Activated naive CD4-positive, alpha-beta T cell treated with anti-CD3 and anti-CD28 coated beads, Interleukin-2, amount 50 U/mL, for 72 hours (primary cell): Measurements from ENCODE around the gene VPREB3. TPM values are rescaled to one million over a fixed set of nuclear protein-coding genes. Genes with fewer than 3 reads are reported as not detected.
A peak's percentile ranks its signal among the peaks of the same experiment; 100 is the strongest.
"Not testable (repeated sequence)": the region's sequence is repeated elsewhere in the genome, so short reads cannot be mapped to it uniquely, and the experiment has no call there.

Experiments
- ATAC-seq, 2 donors: fragments of 150-1000 bp; cut with Tn5 transposase; 2 replicates each; pipeline ENCODE4 v1.10.0; 2021; ENCODE audit warnings: mild to moderate bottlenecking in 2 of 2, moderate library complexity in 2 of 2
- DNase-seq, 2 donors: peaks; one replicate each; pipeline ENCODE4 v3.0.0; 2021 to 2022; ENCODE audit warnings: low spot score in 2 of 2
- H3K27ac Mint-ChIP-seq, 2 donors: one replicate each; pipeline ENCODE4 v1.8.0; 2022; ENCODE audit warnings: mild to moderate bottlenecking in 2 of 2, mixed read lengths in 2 of 2
- H3K36me3 Mint-ChIP-seq, 2 donors: one replicate each; pipeline ENCODE4 v1.8.0; 2022; ENCODE audit warnings: mixed read lengths in 2 of 2
- H3K9me3 Mint-ChIP-seq, 2 donors: one replicate each; pipeline ENCODE4 v1.8.0; 2022; ENCODE audit warnings: mixed read lengths in 2 of 2
- total RNA-seq, 2 donors: library from RNA; stranded (reverse); gene quantifications; one replicate each; pipeline ENCODE4 v1.2.3, GENCODE V29; 2022

VPREB3 gene
- total RNA-seq, 2 donors from 2014 or later: 0.52 to 0.60 TPM

GRCh38 chr22:23755711-23756110 is 1.5 kb upstream of the VPREB3 start:
- Mint-ChIP-seq H3K36me3 (no peaks in the 10 kb centered on the region), H3K9me3 (no peaks in the 10 kb centered on the region), H3K27ac (no peak overlapping the region)
- ATAC-seq (no peak), DNase-seq (no peak)

- H3K36me3 Mint-ChIP-seq: no peaks in the 10 kb centered on the region
- no peaks in the 10 kb centered on the region for H3K9me3 Mint-ChIP-seq
- ATAC-seq (no peak), DNase-seq (no peak)
- H3K27ac Mint-ChIP-seq: no peak overlapping the region
Measured at GRCh38 chr22:23754980-23755636, 883 bp upstream of the VPREB3 start.

DNA sequence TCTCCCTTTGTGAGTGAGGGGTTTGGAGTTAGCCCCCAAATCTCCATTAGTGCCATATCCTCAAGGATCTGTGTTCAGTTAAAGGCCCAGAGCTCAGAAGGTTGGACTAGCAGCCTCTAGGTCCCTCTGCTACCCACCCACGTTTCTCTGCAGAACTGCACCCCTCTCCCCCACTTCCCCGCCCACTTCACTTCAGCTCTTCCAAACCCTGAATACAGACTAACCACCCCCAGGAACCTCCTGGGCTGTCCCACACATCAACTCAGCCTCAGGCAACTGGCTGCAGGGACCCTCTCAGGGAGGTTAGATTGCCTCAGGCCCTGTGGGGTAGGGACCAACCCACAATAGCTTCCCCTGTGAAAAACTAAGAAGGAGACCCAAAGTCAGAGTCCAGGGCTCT is 840 bp downstream of the VPREB3 start:
- no peaks in the 10 kb centered on the region for H3K9me3 Mint-ChIP-seq
- no peaks in the 10 kb centered on the region for H3K36me3 Mint-ChIP-seq
- H3K27ac Mint-ChIP-seq: no peak overlapping the region
- DNase-seq (no peak), ATAC-seq (no peak)

GRCh38 chr22:23752750-23753149 is 1.5 kb downstream of the VPREB3 start:
- DNase-seq: no peak
- no peak for ATAC-seq
- Mint-ChIP-seq H3K27ac (no peak overlapping the region), H3K36me3 (no peaks in the 10 kb centered on the region), H3K9me3 (no peaks in the 10 kb centered on the region)

GRCh38 chr22:23752090-23752691 is 2.0 kb downstream of the VPREB3 start:
- Mint-ChIP-seq H3K36me3 (no peaks in the 10 kb centered on the region), H3K9me3 (no peaks in the 10 kb centered on the region), H3K27ac (peak overlapping the region in 1 of 2 donors; percentile 24)
- no peak for ATAC-seq
- DNase-seq: no peak

- no peak for DNase-seq
- H3K27ac Mint-ChIP-seq: peak overlapping the region in 1 of 2 donors; percentile 68
- no peak for ATAC-seq
Measured at GRCh38 chr22:23751441-23751996, 2.7 kb downstream of the VPREB3 start.

DNA sequence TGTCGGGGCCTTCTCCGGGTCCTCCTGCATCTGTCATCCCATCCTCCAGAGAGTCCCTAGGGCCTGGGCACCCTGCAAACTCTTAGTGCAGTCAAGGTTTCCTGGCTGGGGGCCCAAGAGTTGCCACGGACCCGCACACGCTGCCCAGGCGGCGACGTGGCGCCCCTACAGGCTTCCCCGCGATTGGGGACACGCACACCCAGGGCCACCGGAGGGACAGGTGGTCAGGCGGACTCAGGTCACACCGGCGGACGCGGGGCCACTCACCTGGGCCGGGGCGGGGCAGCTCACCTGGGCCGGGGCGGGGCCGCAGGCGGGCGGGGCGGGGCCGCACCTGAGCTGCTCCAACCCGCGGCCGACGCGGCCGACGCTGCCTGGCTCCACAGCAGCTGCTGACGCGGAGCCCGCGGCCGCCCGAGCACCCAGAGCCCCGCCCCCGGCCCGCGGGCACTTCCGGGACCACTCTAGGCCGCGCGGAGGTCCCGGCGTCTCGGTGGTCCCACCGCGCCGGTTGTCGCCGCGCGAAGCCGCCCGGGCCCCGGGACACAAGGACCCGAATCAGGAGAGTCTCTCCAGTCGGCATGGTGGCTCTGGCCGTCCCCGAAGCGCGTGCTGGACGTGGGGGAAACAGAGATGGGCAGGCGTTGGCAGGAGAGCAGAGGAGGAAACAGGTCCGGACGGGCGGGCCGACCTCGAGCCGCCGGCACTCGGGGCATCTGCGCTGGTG is 3.3 kb downstream of the VPREB3 start, which contains the start of gene ZNF70:
Gene ZNF70, minus strand, starts transcription at position 399 of the 727 bp plus-strand sequence. CDS start 5,972 bp downstream, outside the sequence.
- Mint-ChIP-seq H3K36me3 (no peaks in the 10 kb centered on the region), H3K27ac (peak within 1 kb of the TSS; percentile 68 to 85), H3K9me3 (no peaks in the 10 kb centered on the region)
- DNase-seq (peak; percentile 72 to 85), ATAC-seq (peak; percentile 96 to 100)

More at GRCh38 chr22:23751441-23751996, 2.7 kb downstream of the VPREB3 start:
- H3K36me3 Mint-ChIP-seq: no peaks in the 10 kb centered on the region
- no peaks in the 10 kb centered on the region for H3K9me3 Mint-ChIP-seq

- DNase-seq: no peak
- Mint-ChIP-seq H3K9me3 (no peaks in the 10 kb centered on the region), H3K36me3 (peaks cover 0 to under 1% of the 10 kb centered on the region in 2 donors), H3K27ac (peak overlapping the region; percentile 68 to 85)
- ATAC-seq: no peak
Measured at GRCh38 chr22:23750367-23750713, 3.9 kb downstream of the VPREB3 start.

DNA sequence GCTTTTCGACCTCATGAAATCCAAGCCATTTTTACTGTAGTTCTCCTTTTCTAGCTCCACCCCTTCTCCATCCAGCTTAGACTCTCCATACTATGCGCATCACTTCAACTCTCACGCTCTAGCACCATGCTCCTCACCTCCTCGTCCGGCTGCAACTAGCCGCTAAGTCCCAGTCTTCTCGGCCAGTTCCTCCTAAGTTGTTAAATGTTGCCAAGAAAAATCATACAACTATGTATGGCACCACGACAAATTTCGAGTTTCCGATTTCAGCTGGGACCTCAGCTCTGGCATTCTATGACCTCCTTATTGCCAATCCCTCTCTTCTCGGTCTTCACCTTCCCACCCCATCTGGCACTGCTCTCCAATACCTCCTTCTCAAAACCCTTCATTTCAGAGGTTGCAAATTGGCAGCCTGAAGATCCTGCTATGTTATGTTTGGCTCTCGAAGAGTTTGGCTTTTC is 4.4 kb downstream of the VPREB3 start:
- H3K9me3 Mint-ChIP-seq: peaks cover 0 to 4% of the 10 kb centered on the region in 2 donors
- no peak overlapping the region for H3K27ac Mint-ChIP-seq
- no peak for DNase-seq
- H3K36me3 Mint-ChIP-seq: peaks cover 5% of the 10 kb centered on the region in 2 donors
- no peak for ATAC-seq

GRCh38 chr22:23745791-23746190 is 8.4 kb downstream of the VPREB3 start:
- Mint-ChIP-seq H3K36me3 (peaks cover 21 to 24% of the 10 kb centered on the region in 2 donors), H3K27ac (no peak overlapping the region), H3K9me3 (peaks cover 0 to 12% of the 10 kb centered on the region in 2 donors)
- DNase-seq (no peak), ATAC-seq (no peak)

GRCh38 chr22:23744485-23744884 is 9.7 kb downstream of the VPREB3 start:
- no peak overlapping the region for H3K27ac Mint-ChIP-seq
- H3K36me3 Mint-ChIP-seq: peaks cover 21 to 24% of the 10 kb centered on the region in 2 donors
- no peak for ATAC-seq
- no peak for DNase-seq
- H3K9me3 Mint-ChIP-seq: peaks cover 0 to 12% of the 10 kb centered on the region in 2 donors

DNA sequence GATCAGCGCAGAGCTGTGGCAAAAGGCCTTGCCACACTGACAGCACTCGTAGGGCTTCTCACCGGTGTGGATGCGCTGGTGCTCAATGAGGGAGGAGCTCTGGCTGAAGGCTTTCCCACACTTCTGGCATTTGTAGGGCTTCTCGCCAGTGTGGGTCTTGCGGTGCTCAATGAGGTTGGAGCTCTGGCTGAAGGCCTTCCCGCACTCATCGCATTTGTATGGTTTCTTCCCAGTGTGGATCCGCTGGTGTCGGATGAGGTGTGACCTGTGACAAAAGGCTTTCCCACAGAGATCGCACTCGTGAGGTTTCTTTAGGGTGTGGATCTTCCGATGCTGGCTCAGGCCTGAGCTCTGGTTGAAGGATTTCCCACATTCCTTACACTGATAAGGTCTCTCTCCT is 10.2 kb downstream of the VPREB3 start:
- Mint-ChIP-seq H3K9me3 (peaks cover 0 to 12% of the 10 kb centered on the region in 2 donors), H3K27ac (no peak overlapping the region), H3K36me3 (peaks cover 21 to 24% of the 10 kb centered on the region in 2 donors)
- no peak for DNase-seq
- no peak for ATAC-seq

- peaks cover 21 to 24% of the 10 kb centered on the region in 2 donors for H3K36me3 Mint-ChIP-seq
- H3K27ac Mint-ChIP-seq: no peak overlapping the region
- peaks cover 0 to 12% of the 10 kb centered on the region in 2 donors for H3K9me3 Mint-ChIP-seq
- DNase-seq (no peak), ATAC-seq (no peak)
Measured at GRCh38 chr22:23743303-23743705, 10.9 kb downstream of the VPREB3 start.

DNA sequence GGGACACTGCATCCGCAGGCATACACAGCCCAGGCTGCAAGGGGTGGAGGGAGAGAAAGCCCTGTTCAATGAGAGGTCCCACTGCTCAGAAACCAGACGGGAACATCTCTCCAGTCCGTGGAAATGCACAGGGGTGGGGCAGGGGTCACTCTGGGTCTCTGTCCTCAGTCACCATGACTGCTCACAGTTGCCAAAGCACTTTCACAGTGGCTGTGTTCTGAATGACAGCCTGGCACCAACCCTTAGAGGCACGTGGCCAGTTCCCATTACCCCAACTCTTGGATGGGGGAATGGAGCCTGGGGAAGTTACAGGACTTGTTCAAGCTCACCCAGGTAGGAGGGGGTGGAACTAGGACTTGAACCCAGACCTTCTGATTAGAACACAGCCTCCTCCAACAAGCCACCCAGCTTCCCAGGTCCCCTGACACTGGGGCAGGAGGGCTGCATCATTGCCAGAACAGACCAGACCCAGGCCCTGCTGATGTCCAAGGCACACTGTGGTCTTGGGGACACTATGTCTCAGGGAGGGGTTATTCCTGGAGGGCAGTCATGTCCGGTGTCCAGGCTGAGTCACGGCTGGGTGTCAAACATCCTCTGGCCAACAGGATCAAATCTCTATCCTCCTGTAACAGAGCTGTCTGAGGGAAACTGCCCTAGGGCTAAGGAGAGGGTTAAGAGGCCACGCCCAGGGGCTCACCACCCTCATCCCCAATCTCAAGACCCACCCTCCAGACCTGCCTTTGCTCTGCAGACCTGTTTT is 11.5 kb downstream of the VPREB3 start:
- no peak for DNase-seq
- ATAC-seq: no peak
- Mint-ChIP-seq H3K27ac (no peak overlapping the region), H3K36me3 (peaks cover 21 to 24% of the 10 kb centered on the region in 2 donors), H3K9me3 (peaks cover 0 to 12% of the 10 kb centered on the region in 2 donors)

DNA sequence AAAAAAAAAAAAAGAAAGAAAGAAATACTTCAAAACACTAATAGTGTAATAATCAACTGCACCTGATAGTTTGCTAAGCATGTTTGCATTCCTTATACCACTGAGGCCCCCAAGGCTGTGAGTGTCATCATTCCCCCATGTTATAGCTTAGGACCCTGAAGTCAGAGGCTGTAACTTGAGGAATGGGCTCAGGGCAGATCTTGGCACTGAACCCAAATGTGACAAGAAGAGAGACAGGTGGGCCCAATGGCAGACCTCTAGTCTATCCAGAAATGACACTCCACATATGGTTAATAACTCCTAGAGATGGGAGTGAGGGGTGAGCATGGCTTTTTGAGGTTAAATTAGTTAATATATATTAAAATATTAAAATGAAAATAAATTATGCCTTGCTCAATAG is 16.5 kb downstream of the VPREB3 start:
- ATAC-seq: no peak
- no peaks in the 10 kb centered on the region for H3K36me3 Mint-ChIP-seq
- no peaks in the 10 kb centered on the region for H3K9me3 Mint-ChIP-seq
- no peak overlapping the region for H3K27ac Mint-ChIP-seq
- no peak for DNase-seq

- DNase-seq, H3K36me3 Mint-ChIP-seq, H3K9me3 Mint-ChIP-seq, H3K27ac Mint-ChIP-seq, ATAC-seq: not testable (repeated sequence)
Measured at GRCh38 chr22:23728108-23728507, 26.1 kb downstream of the VPREB3 start.
